GM12878 (cell line): ENCODE data around the gene PIGN.

Experiments used
- ATF7 ChIP-seq: fragments of 450-650 bp; IDR thresholded peaks from 2 replicates; pipeline ENCODE4 v1.6.1; 2016; ENCODE audit warnings: low read depth, mild to moderate bottlenecking
- BRCA1 ChIP-seq: IDR thresholded peaks from 2 replicates; pipeline ENCODE4 v1.6.1; 2011; ENCODE audit warnings: low read depth, low read length, improper control_type of control experiment
- EGR1 ChIP-seq, 2 experiments: IDR thresholded peaks; 1 replicate in 1 of 2; 2 replicates in 1 of 2; pipeline ENCODE4 v1.6.1; 2011 to 2012; ENCODE audit warnings: low read depth in 2 of 2, low read length in 2 of 2, borderline replicate concordance in 1 of 2, mild to moderate bottlenecking in 1 of 2, moderate library complexity in 1 of 2
- FOXM1 ChIP-seq: IDR thresholded peaks from 2 replicates; pipeline ENCODE4 v1.6.1; 2012; ENCODE audit warnings: low read depth, mild to moderate bottlenecking, inconsistent platforms, low read length, moderate library complexity
- NFYB ChIP-seq: IDR thresholded peaks from 2 replicates; pipeline ENCODE4 v1.6.1; 2011; ENCODE audit warnings: low read depth, mild to moderate bottlenecking, low read length, improper control_type of control experiment, moderate library complexity; ENCODE audit not compliant: insufficient read depth
- POLR2A ChIP-seq: IDR thresholded peaks from 2 replicates; pipeline ENCODE4 v1.6.1; 2011; ENCODE audit warnings: low read depth, mild to moderate bottlenecking, low read length
- SMC3 ChIP-seq: IDR thresholded peaks from 2 replicates; pipeline ENCODE4 v1.6.1; 2011; ENCODE audit warnings: low read length, improper control_type of control experiment, borderline replicate concordance
- TF ChIP-seq, protein P1 (sequence below), 3 experiments: IDR thresholded peaks in 2 of 3; conservative IDR thresholded peaks in 1 of 3; 2 replicates each; pipeline ENCODE4 v1.5.1; 2011; ENCODE audit warnings: low read depth in 3 of 3, low read length in 3 of 3, mild to moderate bottlenecking in 3 of 3, control low read depth in 2 of 3, moderate library complexity in 2 of 3, inconsistent platforms in 1 of 3, mixed read lengths in 1 of 3; ENCODE audit not compliant: control insufficient read depth in 2 of 3, insufficient read depth in 1 of 3; ENCODE audit errors: extremely low read depth in 1 of 3
- TF ChIP-seq, protein P2 (sequence below): IDR thresholded peaks from 2 replicates; pipeline ENCODE4 v1.6.1; 2011; ENCODE audit warnings: low read depth, low read length, improper control_type of control experiment, borderline replicate concordance

DNA sequence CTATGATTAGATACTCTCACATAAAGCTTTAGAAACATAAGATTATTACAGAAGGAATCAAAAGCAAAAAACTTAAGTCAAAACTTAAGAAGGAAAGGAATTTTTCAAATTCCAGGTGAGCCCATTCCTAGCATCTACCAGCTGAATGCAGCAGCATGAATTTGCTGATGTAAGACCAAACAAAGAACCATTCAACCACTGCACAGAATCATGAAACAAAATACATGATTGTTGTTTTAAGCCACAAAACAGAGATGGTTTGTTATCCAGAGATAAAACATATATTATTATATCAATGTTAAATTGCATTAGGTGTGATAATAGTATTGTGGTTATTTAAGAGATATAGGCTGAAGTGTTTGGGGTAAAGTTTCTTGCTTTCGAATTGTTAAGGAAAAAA, 29.0 kb downstream of the PIGN start:
- TF ChIP-seq SMC3 = no peak
- TF ChIP-seq, protein P1, sequence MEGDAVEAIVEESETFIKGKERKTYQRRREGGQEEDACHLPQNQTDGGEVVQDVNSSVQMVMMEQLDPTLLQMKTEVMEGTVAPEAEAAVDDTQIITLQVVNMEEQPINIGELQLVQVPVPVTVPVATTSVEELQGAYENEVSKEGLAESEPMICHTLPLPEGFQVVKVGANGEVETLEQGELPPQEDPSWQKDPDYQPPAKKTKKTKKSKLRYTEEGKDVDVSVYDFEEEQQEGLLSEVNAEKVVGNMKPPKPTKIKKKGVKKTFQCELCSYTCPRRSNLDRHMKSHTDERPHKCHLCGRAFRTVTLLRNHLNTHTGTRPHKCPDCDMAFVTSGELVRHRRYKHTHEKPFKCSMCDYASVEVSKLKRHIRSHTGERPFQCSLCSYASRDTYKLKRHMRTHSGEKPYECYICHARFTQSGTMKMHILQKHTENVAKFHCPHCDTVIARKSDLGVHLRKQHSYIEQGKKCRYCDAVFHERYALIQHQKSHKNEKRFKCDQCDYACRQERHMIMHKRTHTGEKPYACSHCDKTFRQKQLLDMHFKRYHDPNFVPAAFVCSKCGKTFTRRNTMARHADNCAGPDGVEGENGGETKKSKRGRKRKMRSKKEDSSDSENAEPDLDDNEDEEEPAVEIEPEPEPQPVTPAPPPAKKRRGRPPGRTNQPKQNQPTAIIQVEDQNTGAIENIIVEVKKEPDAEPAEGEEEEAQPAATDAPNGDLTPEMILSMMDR (IDR thresholded peaks at IDR 0.05 in 2 of 3, conservative IDR thresholded peaks at IDR 0.05 in 1 of 3; ENCODE audit: control insufficient read depth in 2 of 3, extremely low read depth in 1 of 3, insufficient read depth in 1 of 3, low read depth in 3 of 3, low read length in 3 of 3) = no peak
- no peak for TF ChIP-seq EGR1 (IDR thresholded peaks at IDR 0.05; ENCODE audit: borderline replicate concordance in 1 of 2, low read depth in 2 of 2, low read length in 2 of 2)
- TF ChIP-seq, protein P2, sequence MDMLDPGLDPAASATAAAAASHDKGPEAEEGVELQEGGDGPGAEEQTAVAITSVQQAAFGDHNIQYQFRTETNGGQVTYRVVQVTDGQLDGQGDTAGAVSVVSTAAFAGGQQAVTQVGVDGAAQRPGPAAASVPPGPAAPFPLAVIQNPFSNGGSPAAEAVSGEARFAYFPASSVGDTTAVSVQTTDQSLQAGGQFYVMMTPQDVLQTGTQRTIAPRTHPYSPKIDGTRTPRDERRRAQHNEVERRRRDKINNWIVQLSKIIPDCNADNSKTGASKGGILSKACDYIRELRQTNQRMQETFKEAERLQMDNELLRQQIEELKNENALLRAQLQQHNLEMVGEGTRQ = no peak
- TF ChIP-seq FOXM1 = no peak
- no peak for TF ChIP-seq ATF7
- TF ChIP-seq POLR2A = no peak
- TF ChIP-seq BRCA1 = no peak
- no peak for TF ChIP-seq NFYB
